Measurements from ENCODE around the gene MYH7.

The MYH7 gene

DNA sequence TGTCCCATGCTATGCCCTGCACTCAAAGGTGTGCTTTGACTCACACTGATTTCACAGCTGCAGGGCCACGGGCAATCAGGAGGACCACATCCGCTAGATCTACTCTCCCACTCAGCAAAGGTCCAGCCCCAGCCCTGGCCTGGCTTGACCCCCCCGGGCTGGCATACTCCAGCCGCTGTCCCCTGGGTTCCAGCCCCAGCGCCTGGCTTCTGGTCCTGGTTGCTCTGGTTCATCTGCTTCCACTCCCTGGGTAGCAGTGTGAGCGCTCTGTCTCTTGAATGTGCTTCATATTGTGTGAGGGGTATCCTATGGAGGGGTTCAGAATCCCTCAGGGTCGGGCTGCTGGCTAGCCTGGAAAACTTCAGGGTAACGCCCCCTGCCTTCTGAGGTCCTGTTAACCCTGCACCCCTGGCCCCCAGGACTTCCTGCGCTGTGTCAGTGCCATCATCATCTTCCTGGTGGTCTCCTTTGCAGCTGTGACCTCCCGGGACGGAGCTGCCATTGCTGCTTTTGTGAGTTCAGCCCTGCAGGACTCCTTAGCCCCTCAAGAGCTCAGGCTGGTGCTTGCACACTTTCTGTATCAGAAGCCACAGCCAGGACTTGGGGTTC lies 56.7 kb downstream of the MYH7 start:
- no peak overlapping the region for H3K4me3 ChIP-seq (replicated peaks; ENCODE audit: insufficient read depth, low read length)
- H3K27me3 ChIP-seq (ENCODE audit: insufficient read depth, poor library complexity, severe bottlenecking): no peaks in the 10 kb centered on the region
- no peak for DNase-seq (ENCODE audit: low read depth in 1 of 2, low spot score in 1 of 2)
- TF ChIP-seq, protein P1, sequence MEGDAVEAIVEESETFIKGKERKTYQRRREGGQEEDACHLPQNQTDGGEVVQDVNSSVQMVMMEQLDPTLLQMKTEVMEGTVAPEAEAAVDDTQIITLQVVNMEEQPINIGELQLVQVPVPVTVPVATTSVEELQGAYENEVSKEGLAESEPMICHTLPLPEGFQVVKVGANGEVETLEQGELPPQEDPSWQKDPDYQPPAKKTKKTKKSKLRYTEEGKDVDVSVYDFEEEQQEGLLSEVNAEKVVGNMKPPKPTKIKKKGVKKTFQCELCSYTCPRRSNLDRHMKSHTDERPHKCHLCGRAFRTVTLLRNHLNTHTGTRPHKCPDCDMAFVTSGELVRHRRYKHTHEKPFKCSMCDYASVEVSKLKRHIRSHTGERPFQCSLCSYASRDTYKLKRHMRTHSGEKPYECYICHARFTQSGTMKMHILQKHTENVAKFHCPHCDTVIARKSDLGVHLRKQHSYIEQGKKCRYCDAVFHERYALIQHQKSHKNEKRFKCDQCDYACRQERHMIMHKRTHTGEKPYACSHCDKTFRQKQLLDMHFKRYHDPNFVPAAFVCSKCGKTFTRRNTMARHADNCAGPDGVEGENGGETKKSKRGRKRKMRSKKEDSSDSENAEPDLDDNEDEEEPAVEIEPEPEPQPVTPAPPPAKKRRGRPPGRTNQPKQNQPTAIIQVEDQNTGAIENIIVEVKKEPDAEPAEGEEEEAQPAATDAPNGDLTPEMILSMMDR (IDR thresholded peaks at IDR 0.05; ENCODE audit: insufficient read depth, low read length): no peak
- TF ChIP-seq, protein P2, sequence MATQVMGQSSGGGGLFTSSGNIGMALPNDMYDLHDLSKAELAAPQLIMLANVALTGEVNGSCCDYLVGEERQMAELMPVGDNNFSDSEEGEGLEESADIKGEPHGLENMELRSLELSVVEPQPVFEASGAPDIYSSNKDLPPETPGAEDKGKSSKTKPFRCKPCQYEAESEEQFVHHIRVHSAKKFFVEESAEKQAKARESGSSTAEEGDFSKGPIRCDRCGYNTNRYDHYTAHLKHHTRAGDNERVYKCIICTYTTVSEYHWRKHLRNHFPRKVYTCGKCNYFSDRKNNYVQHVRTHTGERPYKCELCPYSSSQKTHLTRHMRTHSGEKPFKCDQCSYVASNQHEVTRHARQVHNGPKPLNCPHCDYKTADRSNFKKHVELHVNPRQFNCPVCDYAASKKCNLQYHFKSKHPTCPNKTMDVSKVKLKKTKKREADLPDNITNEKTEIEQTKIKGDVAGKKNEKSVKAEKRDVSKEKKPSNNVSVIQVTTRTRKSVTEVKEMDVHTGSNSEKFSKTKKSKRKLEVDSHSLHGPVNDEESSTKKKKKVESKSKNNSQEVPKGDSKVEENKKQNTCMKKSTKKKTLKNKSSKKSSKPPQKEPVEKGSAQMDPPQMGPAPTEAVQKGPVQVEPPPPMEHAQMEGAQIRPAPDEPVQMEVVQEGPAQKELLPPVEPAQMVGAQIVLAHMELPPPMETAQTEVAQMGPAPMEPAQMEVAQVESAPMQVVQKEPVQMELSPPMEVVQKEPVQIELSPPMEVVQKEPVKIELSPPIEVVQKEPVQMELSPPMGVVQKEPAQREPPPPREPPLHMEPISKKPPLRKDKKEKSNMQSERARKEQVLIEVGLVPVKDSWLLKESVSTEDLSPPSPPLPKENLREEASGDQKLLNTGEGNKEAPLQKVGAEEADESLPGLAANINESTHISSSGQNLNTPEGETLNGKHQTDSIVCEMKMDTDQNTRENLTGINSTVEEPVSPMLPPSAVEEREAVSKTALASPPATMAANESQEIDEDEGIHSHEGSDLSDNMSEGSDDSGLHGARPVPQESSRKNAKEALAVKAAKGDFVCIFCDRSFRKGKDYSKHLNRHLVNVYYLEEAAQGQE (IDR thresholded peaks at IDR 0.05; ENCODE audit: insufficient replicate concordance, low read depth): no peak
- TF ChIP-seq GABPA (IDR thresholded peaks at IDR 0.05; ENCODE audit: low read depth): no peak
- no peak for TF ChIP-seq SPI1 (IDR thresholded peaks at IDR 0.05; ENCODE audit: borderline replicate concordance, low read depth)
- TF ChIP-seq POLR2AphosphoS5 (IDR thresholded peaks at IDR 0.05; ENCODE audit: low read depth): no peak
- no peak overlapping the region for H3K27ac ChIP-seq (replicated peaks)

DNA sequence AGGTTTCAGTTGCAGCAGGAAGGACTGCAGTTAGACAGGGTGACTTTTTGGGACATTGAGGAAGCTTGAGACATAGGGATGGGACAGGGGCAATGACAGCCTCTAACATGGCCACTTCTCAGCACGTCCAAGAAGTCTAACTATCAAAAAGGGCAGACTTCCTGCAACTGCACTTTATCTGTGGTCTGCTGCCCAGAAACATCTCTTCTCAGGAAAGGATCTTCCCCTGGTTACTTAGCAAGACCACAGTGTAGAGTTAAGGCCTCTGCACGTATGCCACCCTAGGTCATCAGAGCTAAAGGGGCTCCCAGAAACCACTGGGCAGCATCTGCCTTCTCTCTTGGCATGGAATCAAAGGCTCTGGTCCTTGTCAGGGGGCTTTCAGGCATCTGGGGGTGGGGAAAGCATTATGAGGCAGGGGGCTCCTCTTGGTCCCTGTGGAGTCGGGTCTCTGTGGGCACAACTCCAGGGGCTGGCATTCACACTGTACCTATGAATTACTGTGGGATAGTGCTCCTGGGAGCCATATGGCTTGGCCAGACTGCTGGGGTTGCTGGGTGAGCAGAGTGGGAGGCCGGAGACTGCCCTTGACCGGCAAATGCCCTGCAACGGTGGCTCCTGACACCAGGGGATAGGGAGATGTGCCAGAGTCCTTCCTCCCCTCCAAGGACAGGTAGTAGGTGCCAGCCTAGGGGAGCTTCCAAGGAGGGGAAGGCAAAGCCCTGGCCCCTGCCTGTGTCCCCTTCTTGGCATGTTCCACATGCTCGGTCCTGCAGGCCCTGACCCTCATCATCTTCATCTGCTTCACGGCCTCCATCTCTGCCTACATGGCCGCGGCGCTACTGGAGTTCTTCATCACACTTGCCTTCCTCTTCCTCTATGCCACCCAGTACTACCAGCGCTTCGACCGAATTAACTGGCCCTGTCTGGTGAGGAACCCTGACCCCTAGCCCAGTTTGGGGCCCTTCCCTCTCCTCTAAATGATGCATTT lies 57.6 kb downstream of the MYH7 start:
- no peak overlapping the region for H3K4me3 ChIP-seq (replicated peaks; ENCODE audit: insufficient read depth, low read length)
- TF ChIP-seq GABPA (IDR thresholded peaks at IDR 0.05; ENCODE audit: low read depth): no peak
- TF ChIP-seq, protein P1 (IDR thresholded peaks at IDR 0.05; ENCODE audit: insufficient read depth, low read length): no peak
- TF ChIP-seq, protein P2 (IDR thresholded peaks at IDR 0.05; ENCODE audit: insufficient replicate concordance, low read depth): no peak
- TF ChIP-seq POLR2AphosphoS5 (IDR thresholded peaks at IDR 0.05; ENCODE audit: low read depth): no peak
- no peak for TF ChIP-seq SPI1 (IDR thresholded peaks at IDR 0.05; ENCODE audit: borderline replicate concordance, low read depth)
- DNase-seq (ENCODE audit: low read depth in 1 of 2, low spot score in 1 of 2): no peak

DNA sequence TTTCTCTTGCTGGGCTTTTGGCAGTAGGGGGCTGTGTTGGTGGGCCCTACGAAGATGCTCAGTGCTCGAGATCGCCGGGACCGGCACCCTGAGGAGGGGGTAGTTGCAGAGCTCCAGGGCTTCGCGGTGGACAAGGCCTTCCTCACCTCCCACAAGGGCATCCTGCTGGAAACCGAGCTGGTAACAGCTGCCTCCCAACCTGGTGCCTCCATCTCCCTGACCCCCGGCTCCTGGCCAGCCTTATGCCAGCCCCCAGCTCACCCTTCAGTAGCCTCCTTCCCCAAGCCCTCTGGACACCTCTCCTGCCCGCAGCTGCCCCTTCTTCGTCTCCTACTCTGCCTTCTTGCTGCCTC lies 58.3 kb downstream of the MYH7 start:
- TF ChIP-seq, protein P2 (IDR thresholded peaks at IDR 0.05; ENCODE audit: insufficient replicate concordance, low read depth): no peak
- TF ChIP-seq, protein P1 (IDR thresholded peaks at IDR 0.05; ENCODE audit: insufficient read depth, low read length): no peak
- no peak for TF ChIP-seq SPI1 (IDR thresholded peaks at IDR 0.05; ENCODE audit: borderline replicate concordance, low read depth)
- no peak for TF ChIP-seq GABPA (IDR thresholded peaks at IDR 0.05; ENCODE audit: low read depth)
- no peak for TF ChIP-seq POLR2AphosphoS5 (IDR thresholded peaks at IDR 0.05; ENCODE audit: low read depth)
- no peak overlapping the region for H3K27ac ChIP-seq (replicated peaks)
- H3K27me3 ChIP-seq (ENCODE audit: insufficient read depth, poor library complexity, severe bottlenecking): no peaks in the 10 kb centered on the region
- H3K4me3 ChIP-seq (replicated peaks; ENCODE audit: insufficient read depth, low read length): no peak overlapping the region
- no peak for DNase-seq (ENCODE audit: low read depth in 1 of 2, low spot score in 1 of 2)

More for the DNA sequence above, 57.6 kb downstream of the MYH7 start:
- H3K27ac ChIP-seq (replicated peaks): no peak overlapping the region
- H3K27me3 ChIP-seq (ENCODE audit: insufficient read depth, poor library complexity, severe bottlenecking): no peaks in the 10 kb centered on the region

Data from HL-60 (cell line).